Breast epithelium (tissue), 4 donors: ENCODE results near the gene KASH5. TPM values are rescaled to one million over a fixed set of nuclear protein-coding genes. Genes with fewer than 3 reads are reported as not detected.
"Not testable (repeated sequence)": the region's sequence is repeated elsewhere in the genome, so short reads cannot be mapped to it uniquely, and the experiment has no call there.

ENCODE experiments used
- DNase-seq, 2 donors: peaks; one replicate each; pipeline ENCODE4 v3.0.0-alpha.2; 2019; ENCODE audit warnings: low spot score in 2 of 2
- H3K27ac ChIP-seq, 2 donors: fragments of 200-600 bp; sonication (generic) in 1 of 2; one replicate each; pipeline ENCODE4 v1.5.1; 2016 to 2019; ENCODE audit warnings: mild to moderate bottlenecking in 1 of 2
- H3K27me3 ChIP-seq, 2 donors: fragments of 200-600 bp; sonication (generic) in 1 of 2; one replicate each; pipeline versions ENCODE4 v1.5.1 to v1.6.0; 2017 to 2019; ENCODE audit warnings: control low read depth in 1 of 2, mild to moderate bottlenecking in 1 of 2
- H3K36me3 ChIP-seq: fragments of 200-600 bp; one replicate; pipeline ENCODE4 v1.5.1; 2019
- H3K4me1 ChIP-seq, 2 donors: fragments of 200-600 bp; sonication (generic); one replicate each; pipeline ENCODE4 v1.5.1; 2016 to 2019; ENCODE audit warnings: control low read depth in 1 of 2
- H3K4me3 ChIP-seq, 3 donors: fragments of 200-600 bp; sonication (generic); 1 replicate in 2 of 3; 2 replicates in 1 of 3; pipeline ENCODE4 v1.5.1; 2016 to 2019; ENCODE audit warnings: mild to moderate bottlenecking in 3 of 3, moderate library complexity in 2 of 3
- H3K9me3 ChIP-seq, 2 donors: fragments of 200-600 bp; sonication (generic) in 1 of 2; one replicate each; pipeline ENCODE4 v1.5.1; 2016 to 2019; ENCODE audit warnings: control low read depth in 1 of 2
- CTCF ChIP-seq, 3 donors: fragments of 450-650 bp; IDR thresholded peaks; one replicate each; pipeline ENCODE4 v1.5.1; 2016 to 2017; ENCODE audit warnings: antibody characterized with exemption in 3 of 3, mild to moderate bottlenecking in 3 of 3, moderate library complexity in 3 of 3
- POLR2A ChIP-seq: fragments of 450-650 bp; IDR thresholded peaks from one replicate; pipeline ENCODE4 v1.6.1; 2016; ENCODE audit warnings: antibody characterized with exemption, mild to moderate bottlenecking, moderate library complexity
- POLR2AphosphoS5 ChIP-seq, 3 donors: sonication (generic); formaldehyde crosslinking; IDR thresholded peaks; one replicate each; pipeline ENCODE4 v1.6.1; 2017; ENCODE audit warnings: antibody characterized with exemption in 3 of 3
- intact Hi-C: fragments of 100-400 bp; cut with DNase I; formaldehyde crosslinking; loops from one replicate; pipeline ENCODE4 v1.15.1; 2023; ENCODE audit warnings: low total_unique reads
- total RNA-seq, 3 donors: library from RNA; depleted of rRNA; stranded (reverse); fragments of >200 nt; gene quantifications; one replicate each; pipeline ENCODE4 v1.1.0, GENCODE V29; 2016

KASH5 gene
- total RNA-seq, 3 donors from 2014 or later = 1.9 TPM; not detected in 2

- Histone ChIP-seq H3K9me3 (peaks cover 17 to 20% of the 10 kb centered on the region in 2 donors), H3K27me3 (no peaks in the 10 kb centered on the region), H3K27ac (no peak overlapping the region), H3K36me3 (no peaks in the 10 kb centered on the region), H3K4me1 (no peaks in the 10 kb centered on the region), H3K4me3 (no peak overlapping the region)
- TF ChIP-seq POLR2A = no peak
- DNase-seq = no peak
- intact Hi-C loops = no loop called here
Observed at GRCh38 chr19:49366110-49366509, 21.9 kb upstream of the KASH5 start.

GRCh38 chr19:49368711-49369358, 19.2 kb upstream of the KASH5 start:
- H3K36me3 ChIP-seq = no peaks in the 10 kb centered on the region
- intact Hi-C loops = no loop called here
- H3K4me3 ChIP-seq = no peak overlapping the region

GRCh38 chr19:49371184-49371583, 16.9 kb upstream of the KASH5 start:
- no peak for TF ChIP-seq POLR2AphosphoS5 (IDR thresholded peaks at IDR 0.05)
- TF ChIP-seq CTCF (IDR thresholded peaks at IDR 0.05) = no peak
- no peak for TF ChIP-seq POLR2A
- H3K36me3 ChIP-seq = no peaks in the 10 kb centered on the region
- no peaks in the 10 kb centered on the region for H3K27me3 ChIP-seq
- intact Hi-C loops = no loop called here
- peaks cover 17 to 20% of the 10 kb centered on the region in 2 donors for H3K9me3 ChIP-seq
- no peaks in the 10 kb centered on the region for H3K4me1 ChIP-seq
- H3K27ac ChIP-seq = no peak overlapping the region
- no peak for DNase-seq
- no peak overlapping the region for H3K4me3 ChIP-seq

More at GRCh38 chr19:49368711-49369358, 19.2 kb upstream of the KASH5 start:
- Histone ChIP-seq H3K27ac (no peak overlapping the region), H3K27me3 (no peaks in the 10 kb centered on the region), H3K4me1 (no peaks in the 10 kb centered on the region), H3K9me3 (peaks cover 17 to 20% of the 10 kb centered on the region in 2 donors)
- TF ChIP-seq POLR2A (no peak), POLR2AphosphoS5 (IDR thresholded peaks at IDR 0.05) (no peak), CTCF (IDR thresholded peaks at IDR 0.05) (no peak)
- no peak for DNase-seq

GRCh38 chr19:49373174-49373573, 14.9 kb upstream of the KASH5 start:
- H3K27me3 ChIP-seq, intact Hi-C loops, H3K4me1 ChIP-seq, DNase-seq, H3K27ac ChIP-seq, H3K36me3 ChIP-seq, H3K4me3 ChIP-seq: not testable (repeated sequence)
- H3K9me3 ChIP-seq = peaks cover 17 to 20% of the 10 kb centered on the region in 2 donors

- H3K36me3 ChIP-seq = no peaks in the 10 kb centered on the region
- H3K9me3 ChIP-seq = peaks cover 4 to 6% of the 10 kb centered on the region in 2 donors
- no peak overlapping the region for H3K4me3 ChIP-seq
- H3K27ac ChIP-seq = no peak overlapping the region
- no peak for DNase-seq
- TF ChIP-seq POLR2AphosphoS5 (IDR thresholded peaks at IDR 0.05) = no peak
- no peak for TF ChIP-seq POLR2A
- no peak for TF ChIP-seq CTCF (IDR thresholded peaks at IDR 0.05)
- no peaks in the 10 kb centered on the region for H3K27me3 ChIP-seq
- intact Hi-C loops = no loop called here
- H3K4me1 ChIP-seq = no peaks in the 10 kb centered on the region
Observed at GRCh38 chr19:49374665-49375434, 13.2 kb upstream of the KASH5 start.

GRCh38 chr19:49378512-49378911, 9.5 kb upstream of the KASH5 start:
- Histone ChIP-seq H3K4me3 (no peak overlapping the region), H3K4me1 (no peaks in the 10 kb centered on the region), H3K9me3 (peaks cover 2 to 17% of the 10 kb centered on the region in 2 donors), H3K27ac (no peak overlapping the region), H3K27me3 (no peaks in the 10 kb centered on the region), H3K36me3 (no peaks in the 10 kb centered on the region)
- intact Hi-C loops = no loop called here
- TF ChIP-seq CTCF (IDR thresholded peaks at IDR 0.05) = no peak
- no peak for TF ChIP-seq POLR2A
- no peak for TF ChIP-seq POLR2AphosphoS5 (IDR thresholded peaks at IDR 0.05)
- DNase-seq = no peak
